Neural cell (in vitro differentiated cells): Measurements from ENCODE around the gene REEP6. TPM values are rescaled to one million over a fixed set of nuclear protein-coding genes. Genes with fewer than 3 reads are reported as not detected.

ENCODE experiments used
- H2AFZ ChIP-seq: fragments of 200-600, 300-800 bp; sonication (generic), shearing (Covaris generic); 2 replicates; pipeline ENCODE4 v1.6.0; 2014; ENCODE audit warnings: low read depth, mild to moderate bottlenecking, antibody characterized with exemption, low read length, moderate library complexity
- H3F3A ChIP-seq: fragments of 200-600 bp; shearing (Covaris generic); 2 replicates; pipeline ENCODE4 v1.6.1; 2016; ENCODE audit warnings: mild to moderate bottlenecking, moderate library complexity, mixed read lengths, antibody characterized with exemption, low read length; ENCODE audit not compliant: insufficient read depth, poor library complexity, severe bottlenecking
- H3K27ac ChIP-seq: fragments of 200-600, 300-800 bp; sonication (generic), shearing (Covaris generic); 2 replicates; pipeline ENCODE4 v1.5.1; 2014; ENCODE audit warnings: mild to moderate bottlenecking, low read length, moderate library complexity
- H3K27me3 ChIP-seq: fragments of 300-800, 200-600 bp; sonication (generic), shearing (Covaris generic); 2 replicates; pipeline ENCODE4 v1.6.0; 2014; ENCODE audit warnings: mild to moderate bottlenecking, low read depth, low read length, moderate library complexity; ENCODE audit not compliant: insufficient read depth
- H3K36me3 ChIP-seq: fragments of 300-800, 200-600 bp; sonication (generic), shearing (Covaris generic); 2 replicates; pipeline ENCODE4 v1.5.1; 2014; ENCODE audit warnings: mild to moderate bottlenecking, antibody characterized with exemption, low read length, moderate library complexity; ENCODE audit not compliant: insufficient read depth
- H3K4me2 ChIP-seq: fragments of 300-800, 200-600 bp; sonication (generic), shearing (Covaris generic); 2 replicates; pipeline ENCODE4 v1.6.0; 2014; ENCODE audit warnings: mild to moderate bottlenecking, low read length
- H3K4me3 ChIP-seq: fragments of 300-800, 200-600 bp; sonication (generic), shearing (Covaris generic); 2 replicates; pipeline ENCODE4 v1.5.1; 2014; ENCODE audit warnings: mild to moderate bottlenecking, low read length, moderate library complexity
- H3K79me2 ChIP-seq: fragments of 200-600 bp; shearing (Covaris generic); replicated peaks from 2 replicates; pipeline ENCODE4 v1.6.0; 2014; ENCODE audit warnings: mild to moderate bottlenecking, low read length, moderate library complexity; ENCODE audit not compliant: insufficient read depth
- H3K9ac ChIP-seq: fragments of 300-800, 200-600 bp; sonication (generic), shearing (Covaris generic); 2 replicates; pipeline ENCODE4 v1.6.1; 2016; ENCODE audit warnings: mild to moderate bottlenecking, low read length, mixed read lengths
- H3K9me2 ChIP-seq: fragments of 200-600 bp; shearing (Covaris generic); 2 replicates; pipeline ENCODE4 v1.6.1; 2016; ENCODE audit warnings: mild to moderate bottlenecking, low read length, mixed read lengths; ENCODE audit not compliant: insufficient read depth
- H3K9me3 ChIP-seq: fragments of 200-600, 300-800 bp; sonication (generic), shearing (Covaris generic); 2 replicates; pipeline ENCODE4 v1.6.1; 2016; ENCODE audit warnings: mild to moderate bottlenecking, mixed run types, low read length, moderate library complexity, mixed read lengths
- H4K20me1 ChIP-seq: fragments of 200-600 bp; shearing (Covaris generic); 2 replicates; pipeline ENCODE4 v1.6.1; 2016; ENCODE audit warnings: mild to moderate bottlenecking, mixed run types; ENCODE audit not compliant: insufficient read depth
- EP300 ChIP-seq: fragments of 450-650 bp; conservative IDR thresholded peaks from 2 replicates; pipeline ENCODE4 v1.6.1; 2014; ENCODE audit warnings: antibody characterized with exemption, mild to moderate bottlenecking, moderate library complexity; ENCODE audit not compliant: poor library complexity, severe bottlenecking
- EZH2 ChIP-seq: fragments of 200-600, 300-800 bp; shearing (Covaris generic), sonication (generic); IDR thresholded peaks from 2 replicates; pipeline ENCODE4 v1.6.1; 2014; ENCODE audit warnings: antibody characterized with exemption, low read length, borderline replicate concordance, mild to moderate bottlenecking; ENCODE audit not compliant: insufficient read depth, poor library complexity, severe bottlenecking
- MXI1 ChIP-seq: fragments of 450-650 bp; conservative IDR thresholded peaks from 2 replicates; pipeline ENCODE4 v1.6.1; 2014; ENCODE audit warnings: antibody characterized with exemption, mild to moderate bottlenecking; ENCODE audit not compliant: poor library complexity, severe bottlenecking
- POLR2AphosphoS5 ChIP-seq: IDR thresholded peaks from 2 replicates; pipeline ENCODE4 v1.6.1; 2012
- RAD21 ChIP-seq: fragments of 450-650 bp; conservative IDR thresholded peaks from 2 replicates; pipeline ENCODE4 v1.6.1; 2014; ENCODE audit warnings: antibody characterized with exemption, mild to moderate bottlenecking, moderate library complexity
- REST ChIP-seq: IDR thresholded peaks from 2 replicates; pipeline ENCODE4 v1.6.1; 2012; ENCODE audit warnings: borderline replicate concordance
- SMC3 ChIP-seq: fragments of 450-650 bp; conservative IDR thresholded peaks from 2 replicates; pipeline ENCODE4 v1.6.1; 2014; ENCODE audit warnings: antibody characterized with exemption, mild to moderate bottlenecking, moderate library complexity; ENCODE audit not compliant: poor library complexity
- TAF1 ChIP-seq: IDR thresholded peaks from 2 replicates; pipeline ENCODE4 v1.6.1; 2012; ENCODE audit warnings: low read depth
- polyA plus RNA-seq: library from polyadenylated mRNA; depleted of rRNA; stranded (reverse); fragments of >200 nt; gene quantifications from 2 replicates; pipeline ENCODE4 v1.2.3, GENCODE V29; 2014
- TF ChIP-seq, protein P1 (sequence below): fragments of 450-650 bp; IDR thresholded peaks from 2 replicates; pipeline ENCODE4 v1.5.1; 2014; ENCODE audit warnings: antibody characterized with exemption, mild to moderate bottlenecking, moderate library complexity; ENCODE audit not compliant: poor library complexity, severe bottlenecking

Gene REEP6
- polyA plus RNA-seq, 1 donor from 2014 or later = 10.7 TPM

DNA sequence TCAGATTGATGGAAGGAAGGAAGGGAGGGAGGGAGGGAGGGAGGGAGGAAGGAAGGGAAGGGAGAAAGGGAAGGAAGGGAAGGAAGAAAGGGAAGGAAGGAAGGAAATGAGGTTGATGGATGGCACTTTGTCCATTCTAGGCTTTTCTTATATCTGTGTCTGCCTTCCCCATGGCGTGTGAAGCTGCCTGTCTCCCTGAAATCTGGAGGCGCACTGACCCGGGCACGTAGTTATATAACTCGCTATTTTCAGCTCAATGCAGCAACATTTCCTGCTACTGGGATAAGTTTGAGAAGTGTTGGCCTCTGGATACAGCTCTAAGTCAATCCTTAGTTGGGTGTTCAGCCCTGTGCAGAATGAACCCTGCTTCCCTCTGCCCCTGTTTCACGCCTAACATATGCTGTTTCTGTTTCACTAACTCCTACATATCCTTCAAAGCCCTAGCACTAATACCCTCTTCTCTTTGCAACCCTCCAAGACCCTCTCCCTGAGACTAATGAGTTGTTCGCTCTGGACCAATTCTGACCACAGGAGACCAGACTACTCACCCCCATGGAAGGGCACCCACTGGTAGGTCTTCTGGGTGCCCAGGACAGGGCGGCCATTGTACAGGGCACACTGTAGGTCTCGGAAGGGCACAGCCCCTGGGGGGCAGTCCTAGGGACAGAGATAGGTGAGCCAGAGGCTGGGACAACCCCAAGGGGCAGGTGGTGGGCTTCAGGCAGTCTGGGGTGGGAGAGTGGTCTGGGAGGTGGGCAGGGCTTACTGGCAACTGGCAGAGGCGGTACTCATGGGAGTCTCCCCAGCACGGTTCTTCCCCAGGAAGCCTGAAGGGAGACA, 18.8 kb downstream of the REEP6 start:
- Histone ChIP-seq H3K9me3 (no peaks in the 10 kb centered on the region), H3K27ac (no peak overlapping the region), H3K79me2 (no peaks in the 10 kb centered on the region), H3K4me2 (no peak overlapping the region), H3K9me2 (no peaks in the 10 kb centered on the region), H3K4me3 (no peak overlapping the region), H4K20me1 (no peaks in the 10 kb centered on the region), H2AFZ (no peak overlapping the region), H3F3A (no peaks in the 10 kb centered on the region), H3K36me3 (no peaks in the 10 kb centered on the region), H3K9ac (no peak overlapping the region), H3K27me3 (peaks cover 22% of the 10 kb centered on the region)
- no peak for TF ChIP-seq SMC3
- TF ChIP-seq EZH2 = no peak
- TF ChIP-seq POLR2AphosphoS5 = no peak
- TF ChIP-seq, protein P1, sequence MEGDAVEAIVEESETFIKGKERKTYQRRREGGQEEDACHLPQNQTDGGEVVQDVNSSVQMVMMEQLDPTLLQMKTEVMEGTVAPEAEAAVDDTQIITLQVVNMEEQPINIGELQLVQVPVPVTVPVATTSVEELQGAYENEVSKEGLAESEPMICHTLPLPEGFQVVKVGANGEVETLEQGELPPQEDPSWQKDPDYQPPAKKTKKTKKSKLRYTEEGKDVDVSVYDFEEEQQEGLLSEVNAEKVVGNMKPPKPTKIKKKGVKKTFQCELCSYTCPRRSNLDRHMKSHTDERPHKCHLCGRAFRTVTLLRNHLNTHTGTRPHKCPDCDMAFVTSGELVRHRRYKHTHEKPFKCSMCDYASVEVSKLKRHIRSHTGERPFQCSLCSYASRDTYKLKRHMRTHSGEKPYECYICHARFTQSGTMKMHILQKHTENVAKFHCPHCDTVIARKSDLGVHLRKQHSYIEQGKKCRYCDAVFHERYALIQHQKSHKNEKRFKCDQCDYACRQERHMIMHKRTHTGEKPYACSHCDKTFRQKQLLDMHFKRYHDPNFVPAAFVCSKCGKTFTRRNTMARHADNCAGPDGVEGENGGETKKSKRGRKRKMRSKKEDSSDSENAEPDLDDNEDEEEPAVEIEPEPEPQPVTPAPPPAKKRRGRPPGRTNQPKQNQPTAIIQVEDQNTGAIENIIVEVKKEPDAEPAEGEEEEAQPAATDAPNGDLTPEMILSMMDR = no peak
- TF ChIP-seq EP300 = no peak
- TF ChIP-seq MXI1 = no peak
- TF ChIP-seq REST = no peak
- no peak for TF ChIP-seq RAD21
- no peak for TF ChIP-seq TAF1

DNA sequence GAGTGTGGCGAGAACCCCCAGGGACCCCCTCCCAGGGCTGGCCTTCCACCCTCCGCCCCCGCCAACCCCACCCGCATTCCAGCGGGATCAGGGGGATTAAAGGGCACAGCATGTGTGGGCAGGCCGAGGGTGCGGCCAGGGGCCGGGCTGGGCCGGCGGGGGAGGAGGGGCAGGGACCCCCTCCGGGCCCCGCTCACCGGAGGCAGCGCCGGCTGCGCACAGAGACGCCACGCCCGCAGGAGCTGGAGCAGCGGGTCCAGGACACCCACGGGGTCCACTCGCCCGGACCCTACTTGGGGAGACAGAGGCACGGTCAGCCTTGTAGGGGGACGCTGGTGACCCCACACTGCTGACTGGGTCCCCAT, 19.4 kb downstream of the REEP6 start:
- no peak for TF ChIP-seq EZH2
- TF ChIP-seq REST = no peak
- TF ChIP-seq, protein P1 = no peak
- TF ChIP-seq RAD21 = no peak
- no peak for TF ChIP-seq SMC3
- no peak for TF ChIP-seq EP300
- TF ChIP-seq TAF1 = no peak
- TF ChIP-seq POLR2AphosphoS5 = no peak
- TF ChIP-seq MXI1 = no peak
- Histone ChIP-seq H3K79me2 (no peaks in the 10 kb centered on the region), H4K20me1 (no peaks in the 10 kb centered on the region)

More for the DNA sequence above, 19.4 kb downstream of the REEP6 start:
- H3K36me3 ChIP-seq = no peaks in the 10 kb centered on the region
- H3K4me3 ChIP-seq = no peak overlapping the region
- no peak overlapping the region for H2AFZ ChIP-seq
- peaks cover 22% of the 10 kb centered on the region for H3K27me3 ChIP-seq
- H3K4me2 ChIP-seq = no peak overlapping the region
- no peaks in the 10 kb centered on the region for H3F3A ChIP-seq
- no peaks in the 10 kb centered on the region for H3K9me3 ChIP-seq
- no peak overlapping the region for H3K27ac ChIP-seq
- H3K9ac ChIP-seq = no peak overlapping the region
- H3K9me2 ChIP-seq = no peaks in the 10 kb centered on the region
